ENCODE results near the gene SLC2A1.

Gene SLC2A1

GRCh38 chr1:42945164-42945563 is 13.5 kb downstream of the SLC2A1 start:
- no peak for DNase-seq (ENCODE audit: low read depth)
- TF ChIP-seq CTCF (conservative IDR thresholded peaks at IDR 0.05; ENCODE audit: low read depth, low read length) = no peak
- peak overlapping the region; percentile 60 for H3K4me3 ChIP-seq (ENCODE audit: low read length)

GRCh38 chr1:42944246-42944928 is 14.3 kb downstream of the SLC2A1 start:
- TF ChIP-seq CTCF (conservative IDR thresholded peaks at IDR 0.05; ENCODE audit: low read depth, low read length) = no peak
- DNase-seq (ENCODE audit: low read depth) = no peak

GRCh38 chr1:42943728-42944127 is 14.9 kb downstream of the SLC2A1 start:
- TF ChIP-seq CTCF (conservative IDR thresholded peaks at IDR 0.05; ENCODE audit: low read depth, low read length) = no peak
- H3K4me3 ChIP-seq (ENCODE audit: low read length) = peak overlapping the region; percentile 60
- DNase-seq (ENCODE audit: low read depth) = no peak

More at GRCh38 chr1:42944246-42944928, 14.3 kb downstream of the SLC2A1 start:
- H3K4me3 ChIP-seq (ENCODE audit: low read length) = peak overlapping the region; percentile 60

- H3K4me3 ChIP-seq (ENCODE audit: low read length) = peak overlapping the region; percentile 60
- no peak for TF ChIP-seq CTCF (conservative IDR thresholded peaks at IDR 0.05; ENCODE audit: low read depth, low read length)
- DNase-seq (ENCODE audit: low read depth) = no peak
Measured at GRCh38 chr1:42943166-42943565, 15.5 kb downstream of the SLC2A1 start.

GRCh38 chr1:42942444-42942843 is 16.2 kb downstream of the SLC2A1 start:
- TF ChIP-seq CTCF (conservative IDR thresholded peaks at IDR 0.05; ENCODE audit: low read depth, low read length) = no peak
- no peak for DNase-seq (ENCODE audit: low read depth)
- H3K4me3 ChIP-seq (ENCODE audit: low read length) = peak overlapping the region; percentile 60

GRCh38 chr1:42941640-42942330 is 16.9 kb downstream of the SLC2A1 start:
- TF ChIP-seq CTCF (conservative IDR thresholded peaks at IDR 0.05; ENCODE audit: low read depth, low read length) = no peak
- peak overlapping the region; percentile 60 for H3K4me3 ChIP-seq (ENCODE audit: low read length)
- DNase-seq (ENCODE audit: low read depth) = peak; percentile 77
